A549 (cell line): ENCODE results near the gene ARPC2.

Experiments
- BHLHE40 ChIP-seq: IDR thresholded peaks from 2 replicates; pipeline ENCODE4 v1.6.1; 2012; ENCODE audit warnings: low read depth, low read length, inconsistent platforms
- CTCF ChIP-seq: fragments of >200 bp; sonication (Bioruptor Twin); formaldehyde crosslinking; IDR thresholded peaks from 3 replicates; pipeline ENCODE4 v1.5.1; 2016
- KDM1A ChIP-seq: fragments of 200-600 bp; sonication (generic); IDR thresholded peaks from 2 replicates; pipeline ENCODE4 v1.6.1; 2016; ENCODE audit warnings: low read depth, mild to moderate bottlenecking
- PHF8 ChIP-seq: fragments of 200-600 bp; sonication (generic); IDR thresholded peaks from 2 replicates; pipeline ENCODE4 v1.6.1; 2016; ENCODE audit warnings: low read depth, mild to moderate bottlenecking, antibody characterized with exemption, moderate library complexity, borderline replicate concordance
- POLR2A ChIP-seq: IDR thresholded peaks from 2 replicates; pipeline ENCODE4 v1.6.1; 2012; ENCODE audit warnings: mild to moderate bottlenecking, low read length
- USF2 ChIP-seq: fragments of 450-650 bp; IDR thresholded peaks from 2 replicates; pipeline ENCODE4 v1.6.1; 2014; ENCODE audit warnings: antibody characterized with exemption
- ZNF302 ChIP-seq: fragments of 250-450 bp; sonication (Bioruptor Pico); IDR thresholded peaks from 2 replicates; pipeline ENCODE4 v1.9.0; 2021; ENCODE audit warnings: inconsistent platforms, mild to moderate bottlenecking, moderate library complexity

GRCh38 chr2:218301176-218301819 is 84.3 kb downstream of the ARPC2 start:
- TF ChIP-seq USF2: no peak
- peak; percentile 93 for TF ChIP-seq CTCF
- TF ChIP-seq BHLHE40: no peak
- TF ChIP-seq PHF8: no peak
- no peak; the same call in 1 of the 2 replicates for TF ChIP-seq KDM1A
- TF ChIP-seq POLR2A: no peak
- TF ChIP-seq ZNF302: no peak
